Mucosa of rectum (tissue), 2 donors: ENCODE data around the gene FRRS1.

ENCODE experiments used
- H3K27ac ChIP-seq, 2 donors: one replicate each; pipeline ENCODE4 v1.7.0; 2013; ENCODE audit warnings: inconsistent platforms in 2 of 2, low read depth in 2 of 2, low read length in 2 of 2
- H3K27me3 ChIP-seq, 2 donors: one replicate each; pipeline ENCODE4 v1.7.0; 2013; ENCODE audit warnings: low read length in 2 of 2; ENCODE audit not compliant: control insufficient read depth in 2 of 2, insufficient read depth in 2 of 2
- H3K36me3 ChIP-seq, 2 donors: one replicate each; pipeline ENCODE4 v1.7.0; 2013; ENCODE audit warnings: low read length in 2 of 2; ENCODE audit not compliant: control insufficient read depth in 2 of 2, insufficient read depth in 2 of 2
- H3K4me1 ChIP-seq, 2 donors: one replicate each; pipeline ENCODE4 v1.7.0; 2013; ENCODE audit warnings: low read length in 2 of 2, mild to moderate bottlenecking in 1 of 2; ENCODE audit not compliant: control insufficient read depth in 2 of 2, insufficient read depth in 2 of 2
- H3K4me3 ChIP-seq, 2 donors: one replicate each; pipeline ENCODE4 v1.7.0; 2013; ENCODE audit warnings: low read length in 2 of 2
- H3K9ac ChIP-seq, 2 donors: one replicate each; pipeline ENCODE4 v1.7.0; 2013; ENCODE audit warnings: low read length in 2 of 2, low read depth in 1 of 2, mild to moderate bottlenecking in 1 of 2
- H3K9me3 ChIP-seq, 2 donors: one replicate each; pipeline ENCODE4 v1.7.0; 2013; ENCODE audit warnings: low read length in 2 of 2; ENCODE audit not compliant: control insufficient read depth in 2 of 2
- donor health status: healthy.
- donor health status: Normal muscosa, but diverticular disease.

FRRS1 gene

GRCh38 chr1:99738858-99739465, 27.5 kb downstream of the FRRS1 start:
- peaks cover 0 to 3% of the 10 kb centered on the region in 2 donors for H3K4me1 ChIP-seq
- H3K9me3 ChIP-seq = no peaks in the 10 kb centered on the region
- H3K4me3 ChIP-seq = peak overlapping the region in 1 of 2 donors; percentile 34
- peak overlapping the region in 1 of 2 donors; percentile 38 for H3K27ac ChIP-seq
- peaks cover 0 to 12% of the 10 kb centered on the region in 2 donors for H3K36me3 ChIP-seq
- H3K27me3 ChIP-seq = no peaks in the 10 kb centered on the region
- H3K9ac ChIP-seq = no peak overlapping the region

GRCh38 chr1:99737016-99737415, 29.4 kb downstream of the FRRS1 start:
- H3K4me1 ChIP-seq = peaks cover 0 to 3% of the 10 kb centered on the region in 2 donors
- H3K4me3 ChIP-seq = no peak overlapping the region
- H3K36me3 ChIP-seq = peaks cover 0 to 7% of the 10 kb centered on the region in 2 donors
- H3K27me3 ChIP-seq = no peaks in the 10 kb centered on the region
- H3K9me3 ChIP-seq = no peaks in the 10 kb centered on the region
- no peak overlapping the region for H3K9ac ChIP-seq
- no peak overlapping the region for H3K27ac ChIP-seq

DNA sequence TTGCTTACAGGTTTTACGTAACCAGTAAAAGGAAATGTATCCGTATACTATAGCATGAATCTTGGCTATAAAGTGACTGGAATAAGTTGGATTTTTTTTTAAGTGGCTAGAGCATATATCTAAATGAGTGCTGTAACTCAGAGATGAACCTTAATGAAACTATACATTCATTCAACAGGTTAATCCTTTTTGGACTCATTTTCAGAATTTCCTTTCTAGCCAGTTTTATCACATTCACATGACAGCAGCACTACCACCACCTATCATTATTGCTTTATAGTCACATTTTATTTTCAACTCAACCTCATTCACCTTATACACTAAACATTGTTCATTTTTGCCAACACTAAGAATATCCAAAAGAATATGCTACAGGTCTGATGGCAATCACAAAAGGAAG, 30.6 kb downstream of the FRRS1 start:
- Histone ChIP-seq H3K9me3 (no peaks in the 10 kb centered on the region), H3K4me1 (peaks cover 0 to 3% of the 10 kb centered on the region in 2 donors), H3K36me3 (peaks cover 0 to 5% of the 10 kb centered on the region in 2 donors)

GRCh38 chr1:99731384-99731783, 35.1 kb downstream of the FRRS1 start:
- Histone ChIP-seq H3K27me3 (no peaks in the 10 kb centered on the region), H3K4me3 (no peak overlapping the region), H3K9ac (no peak overlapping the region), H3K9me3 (no peaks in the 10 kb centered on the region), H3K4me1 (peaks cover 0 to 6% of the 10 kb centered on the region in 2 donors), H3K27ac (no peak overlapping the region), H3K36me3 (peaks cover 0 to 5% of the 10 kb centered on the region in 2 donors)

More for the DNA sequence above, 30.6 kb downstream of the FRRS1 start:
- Histone ChIP-seq H3K27ac (no peak overlapping the region), H3K9ac (no peak overlapping the region), H3K27me3 (no peaks in the 10 kb centered on the region), H3K4me3 (no peak overlapping the region)

- H3K27me3 ChIP-seq = no peaks in the 10 kb centered on the region
- no peak overlapping the region for H3K27ac ChIP-seq
- H3K9ac ChIP-seq = no peak overlapping the region
- H3K4me1 ChIP-seq = peaks cover 0 to 6% of the 10 kb centered on the region in 2 donors
- H3K4me3 ChIP-seq = no peak overlapping the region
- H3K9me3 ChIP-seq = no peaks in the 10 kb centered on the region
- peaks cover 0 to 3% of the 10 kb centered on the region in 2 donors for H3K36me3 ChIP-seq
These were observed 37.8 kb downstream of the FRRS1 start for GRCh38 chr1:99728494-99729235.

DNA sequence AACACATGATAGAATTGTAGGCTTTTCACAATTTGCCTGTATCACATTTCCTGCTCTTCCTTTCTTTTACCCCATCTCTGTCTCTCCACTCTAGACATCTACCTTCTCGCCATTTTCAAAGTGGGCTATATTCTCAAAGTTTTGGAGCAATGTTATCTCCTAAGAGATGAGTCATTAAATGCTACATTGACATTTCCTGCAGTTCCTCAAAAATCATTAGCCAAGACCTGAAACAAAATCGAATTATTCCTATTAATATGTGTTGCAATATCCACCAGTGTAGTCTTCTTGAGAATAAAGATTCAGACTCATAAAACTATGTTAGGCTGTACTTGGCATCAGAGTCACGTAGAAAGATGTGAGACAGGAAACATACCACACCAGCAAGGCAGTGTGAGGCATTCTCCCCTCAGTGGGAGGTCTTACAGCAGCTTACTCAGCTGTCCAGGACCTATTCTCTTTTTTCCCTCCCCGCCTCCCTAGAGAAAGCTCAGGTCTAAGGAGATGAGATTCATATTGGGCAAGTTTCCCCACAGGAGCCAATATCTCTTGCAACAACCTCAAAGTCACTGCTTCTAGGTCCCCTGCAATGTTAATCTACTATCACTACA, 38.8 kb downstream of the FRRS1 start:
- Histone ChIP-seq H3K36me3 (peaks cover 0 to 3% of the 10 kb centered on the region in 2 donors), H3K27ac (no peak overlapping the region), H3K27me3 (no peaks in the 10 kb centered on the region), H3K9me3 (no peaks in the 10 kb centered on the region), H3K4me3 (no peak overlapping the region), H3K4me1 (peaks cover 0 to 6% of the 10 kb centered on the region in 2 donors), H3K9ac (no peak overlapping the region)

- peaks cover 0 to 6% of the 10 kb centered on the region in 2 donors for H3K4me1 ChIP-seq
- no peak overlapping the region for H3K9ac ChIP-seq
- no peak overlapping the region for H3K4me3 ChIP-seq
- H3K27me3 ChIP-seq = no peaks in the 10 kb centered on the region
- peaks cover 0 to 3% of the 10 kb centered on the region in 2 donors for H3K36me3 ChIP-seq
- H3K27ac ChIP-seq = no peak overlapping the region
- no peaks in the 10 kb centered on the region for H3K9me3 ChIP-seq
These were observed 39.6 kb downstream of the FRRS1 start for GRCh38 chr1:99726818-99727217.

DNA sequence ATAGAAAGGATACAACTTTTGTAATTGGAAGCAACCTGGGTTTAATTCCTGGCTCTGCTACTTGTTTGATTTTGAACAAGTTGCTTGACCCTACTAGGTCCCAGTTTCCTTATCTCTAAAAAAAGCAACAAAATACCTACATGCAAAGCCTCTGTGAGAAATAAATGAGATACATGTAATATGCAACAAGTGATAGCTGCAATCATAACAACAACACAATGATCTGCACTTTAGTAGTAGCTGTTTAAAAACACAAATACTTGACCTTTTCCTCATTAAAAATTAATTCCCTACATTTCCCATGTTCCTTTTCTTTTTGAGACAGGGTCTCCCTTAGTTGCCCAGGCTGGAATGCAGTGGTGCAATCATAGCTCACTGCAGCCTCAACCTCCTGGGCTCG, 40.0 kb downstream of the FRRS1 start:
- no peak overlapping the region for H3K27ac ChIP-seq
- no peak overlapping the region for H3K4me3 ChIP-seq
- no peak overlapping the region for H3K9ac ChIP-seq
- no peaks in the 10 kb centered on the region for H3K9me3 ChIP-seq
- H3K36me3 ChIP-seq = peaks cover 0 to 3% of the 10 kb centered on the region in 2 donors
- H3K27me3 ChIP-seq = no peaks in the 10 kb centered on the region
- peaks cover 0 to 6% of the 10 kb centered on the region in 2 donors for H3K4me1 ChIP-seq

DNA sequence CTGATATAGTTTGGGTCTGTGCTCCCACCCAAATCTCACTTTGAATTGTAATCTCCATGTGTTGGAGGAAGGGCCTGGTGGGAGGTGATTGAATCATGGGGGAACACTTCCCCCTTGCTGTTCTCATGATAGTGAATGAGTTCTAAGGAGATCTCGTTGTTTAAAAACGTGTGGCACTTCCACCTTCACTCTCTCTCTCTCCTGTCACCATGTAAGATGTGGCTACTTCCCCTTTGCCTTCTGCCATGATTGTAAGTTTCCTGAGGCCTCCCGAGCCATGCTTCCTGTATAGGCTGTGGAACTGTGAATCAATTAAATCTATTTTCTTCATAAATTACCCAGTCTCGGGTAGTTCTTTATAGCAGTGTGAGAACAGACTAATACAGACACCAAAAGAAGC, 40.4 kb downstream of the FRRS1 start:
- peaks cover 0 to 6% of the 10 kb centered on the region in 2 donors for H3K4me1 ChIP-seq
- H3K36me3 ChIP-seq = peaks cover 0 to 3% of the 10 kb centered on the region in 2 donors
- H3K4me3 ChIP-seq = no peak overlapping the region
- H3K27me3 ChIP-seq = no peaks in the 10 kb centered on the region
- no peak overlapping the region for H3K9ac ChIP-seq
- no peak overlapping the region for H3K27ac ChIP-seq
- H3K9me3 ChIP-seq = no peaks in the 10 kb centered on the region

DNA sequence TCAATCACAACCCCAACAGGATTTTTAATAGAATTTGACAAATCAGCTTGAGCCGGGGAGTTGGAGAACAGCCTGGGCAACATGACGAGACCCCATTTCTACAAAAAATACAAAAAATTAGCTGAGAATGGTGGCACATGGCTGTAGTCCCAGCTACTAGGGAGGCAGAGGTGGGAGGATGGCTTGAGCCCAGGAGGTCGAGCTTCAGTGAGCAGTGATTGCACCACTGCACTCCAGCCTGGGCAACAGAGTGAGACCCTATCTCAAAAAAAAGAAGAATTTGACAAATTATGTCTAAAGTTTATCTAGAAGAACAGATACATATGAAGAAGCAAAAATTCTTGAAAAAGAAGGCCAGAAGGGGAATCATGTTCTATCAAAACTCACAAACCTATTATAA, 43.2 kb downstream of the FRRS1 start:
- H3K4me1 ChIP-seq = peaks cover 0 to 6% of the 10 kb centered on the region in 2 donors
- H3K9ac ChIP-seq = no peak overlapping the region
- no peak overlapping the region for H3K27ac ChIP-seq
- no peaks in the 10 kb centered on the region for H3K27me3 ChIP-seq
- H3K36me3 ChIP-seq = peaks cover 0 to 3% of the 10 kb centered on the region in 2 donors
- no peak overlapping the region for H3K4me3 ChIP-seq
- no peaks in the 10 kb centered on the region for H3K9me3 ChIP-seq
